ENCODE results near the gene GALNT1.
A peak's percentile ranks its signal among the peaks of the same experiment; 100 is the strongest.
"Not testable (repeated sequence)": the region's sequence is repeated elsewhere in the genome, so short reads cannot be mapped to it uniquely, and the experiment has no call there.

Gene GALNT1

DNA sequence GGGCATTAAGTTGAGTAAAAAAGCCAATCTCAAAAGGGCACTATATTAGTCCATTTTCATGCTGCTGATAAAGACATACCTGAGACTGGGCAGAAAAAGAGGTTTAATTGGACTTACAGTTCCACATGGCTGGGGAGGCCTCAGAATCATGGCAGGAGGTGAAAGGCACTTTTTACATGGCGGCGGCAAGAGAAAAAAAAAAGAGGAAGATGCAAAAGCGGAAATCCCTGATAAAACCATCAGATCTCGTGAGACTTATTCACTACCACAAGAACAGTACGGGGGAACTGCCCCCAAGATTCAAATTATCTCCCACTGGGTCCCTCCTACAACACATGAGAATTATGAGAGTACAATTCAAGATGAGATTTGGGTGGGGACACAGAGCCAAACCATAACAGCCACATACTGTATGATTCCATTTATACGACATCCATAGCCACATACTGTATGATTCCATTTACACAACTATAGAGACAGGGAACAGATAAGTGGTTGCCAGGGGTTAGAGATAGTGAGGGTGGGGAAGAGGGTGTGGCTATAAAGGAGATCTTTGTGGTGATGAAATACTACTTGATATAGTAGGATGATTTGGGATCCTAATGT lies 5.2 kb upstream of the GALNT1 start:
- Mint-ChIP-seq H3K27me3 (peaks cover 13% of the 10 kb centered on the region), H3K4me1 (peaks cover 34% of the 10 kb centered on the region)
- not testable (repeated sequence) for DNase-seq; H3K4me3 Mint-ChIP-seq; H3K27ac Mint-ChIP-seq; H3K9me3 Mint-ChIP-seq; ATAC-seq; H3K36me3 Mint-ChIP-seq (ENCODE audit: low read depth)

DNA sequence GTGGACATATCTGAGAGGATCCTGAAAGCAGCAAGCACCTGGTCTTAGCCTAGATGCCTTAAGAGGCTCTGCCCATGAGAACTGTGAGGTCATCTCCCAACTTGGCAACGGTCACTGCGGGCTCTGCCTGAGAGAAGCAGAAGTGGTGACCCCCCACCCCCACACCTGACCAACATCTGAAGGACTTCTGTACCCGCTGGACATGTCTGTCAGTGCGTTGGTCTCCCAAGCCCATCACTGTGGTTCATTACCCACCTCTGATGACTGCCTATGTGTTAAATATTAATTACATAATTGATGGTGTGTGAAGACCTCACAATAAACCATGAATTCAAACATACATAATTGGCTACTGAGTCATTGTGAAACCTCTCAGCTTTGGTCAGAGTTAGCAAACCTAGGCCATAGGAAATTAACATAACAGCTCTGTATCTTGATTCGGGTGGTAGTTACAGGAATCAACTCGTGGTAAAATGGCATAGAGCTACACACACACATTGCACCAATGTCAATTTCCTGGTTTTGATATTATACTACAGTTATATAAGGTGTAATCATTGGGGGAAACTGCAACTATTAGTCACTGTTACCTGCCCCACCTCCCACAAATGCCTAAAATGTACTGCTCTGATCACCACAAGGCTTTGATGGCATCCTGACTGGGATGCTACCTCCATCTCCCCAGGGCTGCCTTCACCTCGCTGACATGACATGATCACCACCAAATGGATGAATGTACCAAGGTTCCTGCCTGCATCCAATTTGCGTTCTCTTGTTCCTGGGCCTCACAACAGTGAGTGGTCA lies 4.3 kb upstream of the GALNT1 start:
- H3K27ac Mint-ChIP-seq = peak overlapping the region; percentile 40
- ATAC-seq = peak; percentile 71

DNA sequence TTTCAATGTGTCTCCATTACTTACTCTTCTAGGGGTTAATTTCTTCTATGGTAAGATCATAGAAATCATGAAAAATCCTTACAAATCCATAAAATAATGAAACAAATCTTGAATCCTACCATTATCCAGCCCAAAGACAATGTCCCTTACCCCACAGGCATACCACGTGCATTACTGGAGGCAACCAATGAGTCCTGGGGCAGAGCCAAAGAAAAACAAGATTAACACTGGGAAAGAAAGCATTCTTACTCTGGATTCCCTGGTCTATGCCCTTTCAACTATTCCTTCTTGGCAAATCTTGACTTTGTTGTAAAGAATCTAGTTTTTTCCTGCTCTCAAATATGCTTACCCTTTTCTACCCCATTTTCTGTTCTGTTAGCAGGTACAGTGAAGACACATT lies 3.1 kb upstream of the GALNT1 start:
- H3K4me3 Mint-ChIP-seq = no peak overlapping the region
- H3K36me3 Mint-ChIP-seq (ENCODE audit: low read depth) = peaks cover 6% of the 10 kb centered on the region
- no peak overlapping the region for H3K27ac Mint-ChIP-seq
- no peak for ATAC-seq
- peaks cover 41% of the 10 kb centered on the region for H3K4me1 Mint-ChIP-seq
- peaks cover 13% of the 10 kb centered on the region for H3K27me3 Mint-ChIP-seq
- peaks cover 7% of the 10 kb centered on the region for H3K9me3 Mint-ChIP-seq
- no peak for DNase-seq

More for the DNA sequence above, 4.3 kb upstream of the GALNT1 start:
- DNase-seq = peak; percentile 31
- H3K4me1 Mint-ChIP-seq = peaks cover 34% of the 10 kb centered on the region
- H3K27me3 Mint-ChIP-seq = peaks cover 13% of the 10 kb centered on the region
- H3K9me3 Mint-ChIP-seq = peaks cover 7% of the 10 kb centered on the region
- no peak overlapping the region for H3K4me3 Mint-ChIP-seq
- peaks cover 6% of the 10 kb centered on the region for H3K36me3 Mint-ChIP-seq (ENCODE audit: low read depth)

DNA sequence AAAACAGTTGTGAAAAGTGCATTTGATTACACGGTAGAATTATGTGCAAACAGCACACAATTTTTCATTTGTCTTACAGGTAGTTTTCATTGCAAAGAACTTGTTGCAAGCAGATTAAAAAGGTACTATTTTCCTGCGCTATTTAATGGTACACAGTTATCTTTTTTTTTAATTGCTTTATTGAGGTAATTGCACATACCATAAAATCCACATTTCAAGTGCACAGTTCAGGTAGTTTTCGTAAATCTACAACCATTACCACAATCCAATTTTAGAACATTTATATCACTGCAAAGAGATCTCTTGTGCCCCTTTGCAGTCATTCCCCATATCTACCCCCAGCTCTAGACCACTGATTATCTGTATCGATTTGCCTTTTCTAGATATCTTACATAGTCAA lies 2.6 kb upstream of the GALNT1 start:
- no peak for ATAC-seq
- Mint-ChIP-seq H3K4me1 (peaks cover 39% of the 10 kb centered on the region), H3K27ac (no peak overlapping the region), H3K9me3 (peaks cover 7% of the 10 kb centered on the region), H3K27me3 (peaks cover 13% of the 10 kb centered on the region), H3K4me3 (no peak overlapping the region), H3K36me3 (ENCODE audit: low read depth) (peaks cover 6% of the 10 kb centered on the region)
- DNase-seq = no peak

DNA sequence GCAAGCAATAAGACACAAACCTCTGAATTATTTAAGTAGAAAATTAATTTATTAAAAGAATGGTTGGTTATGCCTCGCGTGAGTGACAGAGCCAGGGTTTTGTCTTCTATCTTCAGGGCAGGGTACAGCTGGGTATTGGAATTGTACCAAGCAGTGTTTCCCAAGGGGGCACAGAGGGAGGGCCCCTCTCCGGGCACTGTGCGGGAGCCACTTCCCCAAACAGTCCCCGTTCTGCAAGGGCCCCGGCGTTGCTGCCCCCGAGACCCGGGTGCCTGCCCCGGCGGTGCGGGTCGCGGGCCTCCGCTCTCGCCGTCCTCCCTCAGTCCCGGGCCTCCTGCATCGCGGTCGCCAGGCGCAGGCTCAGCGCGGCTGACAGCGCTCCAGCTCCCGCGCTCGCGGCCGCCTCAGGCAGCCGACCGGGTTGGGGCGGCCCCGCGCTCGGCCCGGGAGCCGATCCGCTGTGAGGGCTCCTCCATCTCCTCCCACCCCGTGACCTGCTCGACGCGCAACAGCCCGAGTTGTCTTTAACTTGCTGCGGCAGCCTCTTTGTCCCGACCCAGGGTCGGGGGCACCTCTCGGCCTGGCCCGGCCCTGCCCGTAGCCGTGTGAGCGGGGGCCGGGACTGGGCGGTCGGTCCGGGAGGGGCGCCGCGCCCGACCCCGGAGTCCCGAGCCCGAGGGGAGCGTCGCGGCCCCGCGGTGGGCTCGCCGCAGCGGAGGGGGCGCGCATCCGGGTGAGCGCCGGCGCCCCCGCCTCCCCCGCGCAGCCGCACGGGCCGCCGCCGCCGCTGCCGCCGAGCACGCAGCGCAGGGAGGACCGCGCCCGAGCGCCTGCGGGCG lies 620 bp upstream of the GALNT1 start:
- H3K4me1 Mint-ChIP-seq = peaks cover 38% of the 10 kb centered on the region
- no peak overlapping the region for H3K27ac Mint-ChIP-seq
- DNase-seq (peak; percentile 56), ATAC-seq (peak; percentile 63)
- peaks cover 11% of the 10 kb centered on the region for H3K9me3 Mint-ChIP-seq
- H3K36me3 Mint-ChIP-seq (ENCODE audit: low read depth) = peaks cover 9% of the 10 kb centered on the region
- peaks cover 12% of the 10 kb centered on the region for H3K27me3 Mint-ChIP-seq
- H3K4me3 Mint-ChIP-seq = peak overlapping the region; percentile 75

DNA sequence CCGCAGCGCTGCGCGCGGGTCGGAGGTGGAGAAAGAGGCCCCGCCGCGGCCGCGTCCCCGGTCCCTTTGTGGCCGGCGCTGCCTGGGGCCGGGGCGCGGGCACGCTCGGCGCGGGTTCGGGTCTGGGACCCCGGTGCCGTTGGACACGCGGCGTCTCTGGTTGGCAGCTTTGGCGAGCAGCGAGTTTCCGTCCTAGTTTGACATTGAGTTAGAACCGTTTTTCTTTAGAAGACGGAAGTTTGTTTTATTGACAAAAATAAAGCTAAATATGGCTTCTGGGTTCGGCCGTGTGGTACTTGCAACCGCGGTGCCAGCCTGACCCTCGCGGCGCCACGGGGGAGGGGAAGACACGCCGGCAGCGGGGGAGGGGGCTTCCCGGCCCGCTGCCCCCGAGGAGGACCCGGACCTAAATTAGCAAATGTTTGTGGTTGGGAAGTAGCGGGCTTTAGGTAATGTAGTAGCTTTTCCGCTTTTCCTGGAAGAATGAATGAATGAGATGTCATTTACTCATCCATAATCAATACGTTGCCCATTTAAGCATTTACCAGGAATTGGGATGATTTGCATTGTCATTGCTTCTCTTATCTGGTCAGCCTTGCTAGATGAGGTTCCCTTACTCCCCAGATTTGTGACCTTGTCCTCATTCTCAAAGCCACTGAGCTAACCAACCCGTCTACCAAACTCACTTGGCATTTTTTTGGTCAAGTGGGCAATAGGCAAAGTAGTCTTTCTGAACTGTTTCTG lies 530 bp downstream of the GALNT1 start:
- peak overlapping the region; percentile 81 for H3K27ac Mint-ChIP-seq
- peaks cover 11% of the 10 kb centered on the region for H3K27me3 Mint-ChIP-seq
- peaks cover 4% of the 10 kb centered on the region for H3K9me3 Mint-ChIP-seq
- peaks cover 28% of the 10 kb centered on the region for H3K4me1 Mint-ChIP-seq
- ATAC-seq (no peak), DNase-seq (peak; percentile 31)
- peak overlapping the region; percentile 81 for H3K4me3 Mint-ChIP-seq
- peaks cover 5% of the 10 kb centered on the region for H3K36me3 Mint-ChIP-seq (ENCODE audit: low read depth)

DNA sequence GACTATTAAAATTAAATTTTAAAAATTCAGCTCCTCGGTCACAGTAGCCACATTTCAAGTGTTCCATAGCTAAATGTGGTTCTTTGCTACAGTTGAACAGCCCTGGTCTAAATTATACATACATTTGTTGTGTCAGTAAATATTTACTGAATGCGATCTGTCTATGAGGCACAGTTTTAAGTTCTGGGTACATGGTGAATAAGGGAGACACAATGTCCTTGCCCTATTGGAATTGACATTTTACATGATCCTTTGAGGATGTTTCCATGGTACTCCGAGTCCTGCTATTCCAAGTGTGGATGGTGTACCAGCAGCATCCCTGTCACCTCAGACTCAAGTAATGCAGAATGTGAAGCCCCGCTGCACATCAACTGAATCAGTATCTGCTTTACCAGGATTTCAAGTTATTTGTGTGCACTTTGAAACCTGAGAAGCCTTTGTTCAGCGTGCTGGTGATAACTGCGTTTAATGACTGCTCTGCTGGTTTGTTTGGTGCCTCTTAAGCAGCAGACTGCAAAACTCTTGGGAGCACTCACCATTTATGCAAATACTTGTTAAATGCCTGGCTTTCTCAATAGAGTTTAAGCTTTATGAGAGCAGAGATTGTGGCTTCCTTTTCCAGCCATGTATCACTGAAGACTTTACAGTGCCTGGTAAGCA lies 1.5 kb downstream of the GALNT1 start:
- Mint-ChIP-seq H3K27me3 (peaks cover 11% of the 10 kb centered on the region), H3K4me3 (peak overlapping the region; percentile 81), H3K36me3 (ENCODE audit: low read depth) (peaks cover 9% of the 10 kb centered on the region), H3K4me1 (peaks cover 22% of the 10 kb centered on the region), H3K9me3 (peaks cover 8% of the 10 kb centered on the region), H3K27ac (no peak overlapping the region)
- no peak for DNase-seq
- no peak for ATAC-seq

DNA sequence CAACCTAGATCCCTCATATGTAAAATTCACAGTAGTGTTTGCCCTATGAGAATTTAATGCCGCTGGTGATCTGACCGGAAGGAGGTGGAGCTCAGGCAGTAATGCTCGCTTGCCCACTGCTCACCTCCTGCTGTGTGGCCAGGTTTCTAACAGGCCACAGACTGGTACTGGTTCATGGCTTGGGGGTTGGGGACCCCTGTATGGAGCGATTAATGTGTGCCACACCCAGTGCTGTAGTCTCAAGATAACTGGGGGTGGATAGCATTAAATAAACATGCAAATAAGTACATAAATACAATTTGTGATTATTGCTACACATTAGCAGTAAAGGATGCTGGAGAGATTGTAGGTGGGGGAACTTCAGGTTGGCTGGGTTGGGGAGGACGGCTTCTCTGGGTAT lies 3.2 kb downstream of the GALNT1 start:
- H3K4me3 Mint-ChIP-seq = no peak overlapping the region
- H3K27me3 Mint-ChIP-seq = no peaks in the 10 kb centered on the region
- no peak for ATAC-seq
- peaks cover 15% of the 10 kb centered on the region for H3K36me3 Mint-ChIP-seq (ENCODE audit: low read depth)
- DNase-seq = no peak
- H3K9me3 Mint-ChIP-seq = peaks cover 11% of the 10 kb centered on the region
- no peak overlapping the region for H3K27ac Mint-ChIP-seq
- peaks cover 37% of the 10 kb centered on the region for H3K4me1 Mint-ChIP-seq

DNA sequence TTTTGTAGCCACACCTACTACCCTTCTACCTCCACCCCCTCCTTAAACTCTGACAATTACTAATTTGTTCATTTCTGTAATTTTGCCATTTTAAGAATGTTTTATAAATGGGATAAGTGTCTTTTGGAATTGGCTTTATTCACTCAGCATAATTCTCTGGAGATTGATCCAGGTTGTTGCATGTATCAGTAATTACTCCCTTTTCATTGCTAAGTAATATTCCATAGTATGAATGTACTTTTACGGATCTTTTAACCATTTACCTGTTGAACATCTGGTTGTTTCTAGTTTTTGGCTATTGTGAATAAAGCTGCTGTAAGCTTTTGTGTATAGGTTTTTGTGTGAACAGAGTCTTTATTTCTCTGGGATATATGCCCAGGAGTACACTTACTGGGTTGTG lies 4.1 kb downstream of the GALNT1 start:
- ATAC-seq (no peak), DNase-seq (no peak)
- Mint-ChIP-seq H3K27ac (no peak overlapping the region), H3K36me3 (ENCODE audit: low read depth) (peaks cover 15% of the 10 kb centered on the region), H3K4me1 (peaks cover 40% of the 10 kb centered on the region), H3K27me3 (no peaks in the 10 kb centered on the region), H3K9me3 (peaks cover 11% of the 10 kb centered on the region), H3K4me3 (no peak overlapping the region)

DNA sequence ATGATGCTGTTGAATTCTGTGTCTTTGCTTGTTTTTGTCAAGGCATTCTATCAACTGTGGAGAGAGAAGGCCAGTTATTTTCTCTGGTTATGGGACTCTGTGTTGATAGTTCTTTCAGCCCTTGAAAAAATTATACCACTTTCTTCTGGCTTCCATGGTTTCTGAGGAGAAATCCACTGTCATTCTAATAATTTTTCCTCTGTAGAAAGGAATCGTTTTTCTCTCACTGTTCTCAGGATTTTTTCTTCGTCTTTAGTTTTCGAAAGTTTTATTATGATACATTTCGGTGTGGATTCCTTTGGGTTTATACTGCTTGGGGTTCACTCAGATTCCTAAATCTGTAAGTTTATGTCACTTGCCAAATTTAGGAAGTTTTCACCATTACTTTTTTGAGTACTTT lies 6.6 kb downstream of the GALNT1 start:
- ATAC-seq = no peak
- H3K27me3 Mint-ChIP-seq = no peaks in the 10 kb centered on the region
- H3K4me1 Mint-ChIP-seq = peaks cover 32% of the 10 kb centered on the region
- DNase-seq = no peak
- no peak overlapping the region for H3K27ac Mint-ChIP-seq
- H3K4me3 Mint-ChIP-seq = no peak overlapping the region
- H3K36me3 Mint-ChIP-seq (ENCODE audit: low read depth) = peaks cover 15% of the 10 kb centered on the region
- peaks cover 11% of the 10 kb centered on the region for H3K9me3 Mint-ChIP-seq

DNA sequence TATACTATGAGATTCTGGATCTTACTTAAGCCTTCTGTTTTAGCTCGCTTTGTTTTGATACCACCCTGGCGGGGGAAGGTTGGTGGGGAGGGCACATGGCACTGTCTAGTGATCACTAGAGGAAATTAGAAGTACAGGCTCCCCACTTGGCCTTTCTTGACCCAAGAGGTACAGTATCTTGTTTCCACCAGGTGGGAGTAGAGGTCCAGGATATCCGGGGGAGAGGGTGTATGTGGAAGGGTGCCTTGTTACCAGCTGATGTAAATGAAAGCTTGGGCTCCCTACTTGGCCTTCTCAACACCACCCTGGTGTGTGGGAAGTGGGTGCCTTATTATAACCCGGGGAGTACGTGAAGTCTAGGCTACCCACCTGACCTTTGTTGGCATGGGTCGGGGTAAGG lies 7.5 kb downstream of the GALNT1 start:
- Mint-ChIP-seq H3K36me3 (ENCODE audit: low read depth) (peaks cover 15% of the 10 kb centered on the region), H3K4me1 (peaks cover 26% of the 10 kb centered on the region), H3K27ac (no peak overlapping the region), H3K4me3 (no peak overlapping the region), H3K27me3 (no peaks in the 10 kb centered on the region), H3K9me3 (peaks cover 11% of the 10 kb centered on the region)
- peak; percentile 75 for ATAC-seq
- peak; percentile 27 for DNase-seq

DNA sequence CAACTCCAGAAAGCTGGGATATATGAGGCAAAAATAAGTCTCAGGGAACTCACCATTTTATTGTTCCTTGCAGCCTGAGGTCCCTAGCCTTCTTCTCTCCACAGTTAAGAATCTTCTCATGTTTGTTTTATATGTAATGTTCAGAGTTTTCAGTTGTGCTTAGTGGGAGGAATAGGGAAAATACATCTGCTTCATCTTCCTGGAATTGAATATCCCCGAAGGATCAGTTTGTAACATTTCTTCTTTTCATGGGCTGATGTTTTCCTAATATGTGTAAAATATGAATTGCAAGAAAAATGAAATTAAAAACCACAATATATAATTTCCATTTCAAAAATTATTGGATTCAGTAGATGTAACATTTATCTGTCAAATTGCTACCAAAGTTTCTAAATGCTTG lies 8.0 kb downstream of the GALNT1 start:
- ATAC-seq (no peak), DNase-seq (no peak)
- Mint-ChIP-seq H3K36me3 (ENCODE audit: low read depth) (peaks cover 12% of the 10 kb centered on the region), H3K4me1 (peaks cover 28% of the 10 kb centered on the region), H3K4me3 (no peak overlapping the region), H3K9me3 (peaks cover 8% of the 10 kb centered on the region), H3K27ac (no peak overlapping the region), H3K27me3 (no peaks in the 10 kb centered on the region)

DNA sequence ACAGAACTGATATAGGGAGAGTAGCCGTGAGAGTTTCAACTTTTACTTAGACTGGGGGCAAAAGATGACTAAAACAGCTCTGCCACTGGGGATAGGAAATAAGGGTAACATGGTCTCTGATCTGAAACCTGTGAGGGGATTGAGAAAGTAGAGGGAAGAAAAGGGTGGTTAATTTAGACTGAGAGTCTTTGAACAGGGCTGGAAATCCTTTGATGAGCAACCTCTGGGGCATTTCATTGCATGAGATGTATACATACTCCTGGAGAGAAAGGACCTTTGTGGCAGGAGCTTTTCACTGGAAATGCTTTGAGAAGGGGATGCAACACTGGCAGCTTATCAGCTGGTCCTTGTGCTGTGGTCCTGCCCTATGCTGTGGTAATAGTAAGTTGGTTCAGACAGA lies 9.4 kb downstream of the GALNT1 start:
- H3K27me3 Mint-ChIP-seq = no peaks in the 10 kb centered on the region
- no peak overlapping the region for H3K4me3 Mint-ChIP-seq
- H3K36me3 Mint-ChIP-seq (ENCODE audit: low read depth) = peaks cover 10% of the 10 kb centered on the region
- H3K27ac Mint-ChIP-seq = no peak overlapping the region
- peaks cover 8% of the 10 kb centered on the region for H3K9me3 Mint-ChIP-seq
- peaks cover 35% of the 10 kb centered on the region for H3K4me1 Mint-ChIP-seq
- peak; percentile 53 for ATAC-seq
- no peak for DNase-seq

DNA sequence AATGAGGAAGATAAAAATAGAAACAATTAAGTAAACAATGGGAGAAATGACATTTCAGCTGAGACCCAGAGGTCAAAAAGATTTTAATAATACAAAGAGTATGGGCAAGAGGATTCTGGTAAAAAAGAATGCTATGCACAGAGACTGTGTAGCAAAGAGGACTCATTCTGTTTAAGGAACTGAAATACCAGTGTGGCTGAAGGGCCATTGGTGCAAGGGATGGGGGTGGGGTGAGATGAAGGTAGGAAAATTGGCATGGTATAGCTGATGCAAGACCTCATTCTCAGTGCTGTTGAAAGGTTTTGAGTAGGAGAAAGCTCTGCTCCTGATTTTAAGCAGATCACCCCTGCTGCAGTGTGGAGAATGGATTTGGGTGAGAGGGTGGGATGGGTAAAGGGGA lies 10.8 kb downstream of the GALNT1 start:
- no peak overlapping the region for H3K27ac Mint-ChIP-seq
- peaks cover 8% of the 10 kb centered on the region for H3K9me3 Mint-ChIP-seq
- H3K36me3 Mint-ChIP-seq (ENCODE audit: low read depth) = peaks cover 10% of the 10 kb centered on the region
- peaks cover 43% of the 10 kb centered on the region for H3K4me1 Mint-ChIP-seq
- DNase-seq = no peak
- H3K27me3 Mint-ChIP-seq = no peaks in the 10 kb centered on the region
- no peak overlapping the region for H3K4me3 Mint-ChIP-seq
- peak; percentile 74 for ATAC-seq
